ES-I3 (cell line): ENCODE results near the gene F2RL3.

ENCODE experiments used
- H3K36me3 ChIP-seq: 2 replicates; pipeline ENCODE4 v1.6.1; 2013; ENCODE audit warnings: mild to moderate bottlenecking, low read length, control low read depth, moderate library complexity; ENCODE audit not compliant: insufficient read depth
- H3K4me1 ChIP-seq: 2 replicates; pipeline ENCODE4 v1.6.1; 2013; ENCODE audit warnings: mild to moderate bottlenecking, control low read depth, low read length; ENCODE audit not compliant: insufficient read depth
- H3K9ac ChIP-seq: 2 replicates; pipeline ENCODE4 v1.6.1; 2013; ENCODE audit warnings: low read depth, mild to moderate bottlenecking, low read length, moderate library complexity
- H3K9me3 ChIP-seq: 2 replicates; pipeline ENCODE4 v1.6.1; 2013; ENCODE audit warnings: mild to moderate bottlenecking, low read length, moderate library complexity; ENCODE audit not compliant: control insufficient read depth, insufficient read depth

F2RL3 gene

GRCh38 chr19:16914421-16914820 lies 25.6 kb downstream of the F2RL3 start:
- Histone ChIP-seq H3K9me3 (peaks cover 2% of the 10 kb centered on the region; the same call in 1 of the 2 replicates), H3K9ac (no peak overlapping the region), H3K4me1 (no peaks in the 10 kb centered on the region), H3K36me3 (no peaks in the 10 kb centered on the region)

- peaks cover 2% of the 10 kb centered on the region; the same call in 1 of the 2 replicates for H3K9me3 ChIP-seq
- H3K9ac ChIP-seq, result no peak overlapping the region
- H3K36me3 ChIP-seq, result no peaks in the 10 kb centered on the region
These were observed 26.3 kb downstream of the F2RL3 start for GRCh38 chr19:16915135-16915534.

GRCh38 chr19:16915734-16916133 lies 26.9 kb downstream of the F2RL3 start:
- H3K36me3 ChIP-seq, result no peaks in the 10 kb centered on the region
- no peaks in the 10 kb centered on the region for H3K4me1 ChIP-seq
- H3K9me3 ChIP-seq, result peaks cover 2% of the 10 kb centered on the region; the same call in 1 of the 2 replicates
- no peak overlapping the region for H3K9ac ChIP-seq

More at GRCh38 chr19:16915135-16915534, 26.3 kb downstream of the F2RL3 start:
- H3K4me1 ChIP-seq, result no peaks in the 10 kb centered on the region

GRCh38 chr19:16917401-16917800 lies 28.6 kb downstream of the F2RL3 start:
- H3K4me1 ChIP-seq, result no peaks in the 10 kb centered on the region
- H3K9ac ChIP-seq, result no peak overlapping the region
- no peaks in the 10 kb centered on the region for H3K36me3 ChIP-seq
- peaks cover 2% of the 10 kb centered on the region; the same call in 1 of the 2 replicates for H3K9me3 ChIP-seq

- Histone ChIP-seq H3K9ac (no peak overlapping the region), H3K36me3 (no peaks in the 10 kb centered on the region), H3K9me3 (no peaks in the 10 kb centered on the region), H3K4me1 (no peaks in the 10 kb centered on the region)
These were observed 30.7 kb downstream of the F2RL3 start for GRCh38 chr19:16919496-16919895.

- no peaks in the 10 kb centered on the region for H3K36me3 ChIP-seq
- H3K4me1 ChIP-seq, result no peaks in the 10 kb centered on the region
- H3K9ac ChIP-seq, result no peak overlapping the region
- no peaks in the 10 kb centered on the region for H3K9me3 ChIP-seq
These were observed 32.2 kb downstream of the F2RL3 start for GRCh38 chr19:16920816-16921529.

- H3K9me3 ChIP-seq, result no peaks in the 10 kb centered on the region
- H3K4me1 ChIP-seq, result no peaks in the 10 kb centered on the region
- H3K9ac ChIP-seq, result no peak overlapping the region
- H3K36me3 ChIP-seq, result no peaks in the 10 kb centered on the region
These were observed 33.2 kb downstream of the F2RL3 start for GRCh38 chr19:16921766-16922591.

GRCh38 chr19:16922592-16922934 lies 33.8 kb downstream of the F2RL3 start:
- H3K9ac ChIP-seq, result no peak overlapping the region
- no peaks in the 10 kb centered on the region for H3K36me3 ChIP-seq
- H3K4me1 ChIP-seq, result no peaks in the 10 kb centered on the region
- H3K9me3 ChIP-seq, result no peaks in the 10 kb centered on the region

- no peak overlapping the region for H3K9ac ChIP-seq
- no peaks in the 10 kb centered on the region for H3K9me3 ChIP-seq
- no peaks in the 10 kb centered on the region for H3K36me3 ChIP-seq
- H3K4me1 ChIP-seq, result no peaks in the 10 kb centered on the region
These were observed 34.1 kb downstream of the F2RL3 start for GRCh38 chr19:16922949-16923348.

- Histone ChIP-seq H3K9me3 (no peaks in the 10 kb centered on the region), H3K9ac (no peak overlapping the region), H3K4me1 (no peaks in the 10 kb centered on the region), H3K36me3 (no peaks in the 10 kb centered on the region)
These were observed 39.1 kb downstream of the F2RL3 start for GRCh38 chr19:16927883-16928282.

- Histone ChIP-seq H3K9me3 (no peaks in the 10 kb centered on the region), H3K9ac (no peak overlapping the region), H3K4me1 (no peaks in the 10 kb centered on the region), H3K36me3 (no peaks in the 10 kb centered on the region)
These were observed 39.6 kb downstream of the F2RL3 start for GRCh38 chr19:16928351-16928750.

- no peaks in the 10 kb centered on the region for H3K9me3 ChIP-seq
- no peaks in the 10 kb centered on the region for H3K4me1 ChIP-seq
- H3K9ac ChIP-seq, result no peak overlapping the region
- H3K36me3 ChIP-seq, result no peaks in the 10 kb centered on the region
These were observed 40.1 kb downstream of the F2RL3 start for GRCh38 chr19:16928916-16929315.

- Histone ChIP-seq H3K9ac (no peak overlapping the region), H3K36me3 (no peaks in the 10 kb centered on the region), H3K9me3 (no peaks in the 10 kb centered on the region), H3K4me1 (no peaks in the 10 kb centered on the region)
These were observed 42.0 kb downstream of the F2RL3 start for GRCh38 chr19:16930753-16931152.

- no peaks in the 10 kb centered on the region for H3K4me1 ChIP-seq
- no peak overlapping the region for H3K9ac ChIP-seq
- H3K36me3 ChIP-seq, result no peaks in the 10 kb centered on the region
- no peaks in the 10 kb centered on the region for H3K9me3 ChIP-seq
These were observed 42.5 kb downstream of the F2RL3 start for GRCh38 chr19:16931306-16931705.

- H3K4me1 ChIP-seq, result no peaks in the 10 kb centered on the region; the same call in 1 of the 2 replicates
- H3K9me3 ChIP-seq, result no peaks in the 10 kb centered on the region
- no peaks in the 10 kb centered on the region for H3K36me3 ChIP-seq
- no peak overlapping the region for H3K9ac ChIP-seq
These were observed 45.7 kb downstream of the F2RL3 start for GRCh38 chr19:16934489-16934888.
